Colon (tissue), 2 donors: Measurements from ENCODE around the gene SH3PXD2B.
"Not testable (repeated sequence)": the region's sequence is repeated elsewhere in the genome, so short reads cannot be mapped to it uniquely, and the experiment has no call there.

ENCODE experiments used
- FAIRE-seq: peaks from 2 replicates; lab custom pipeline; 2012; peaks lifted over from hg19 to GRCh38; lab: Jason Lieb, UNC
- donor health status: control.
- donor health status: control.

SH3PXD2B gene

GRCh38 chr5:172294831-172295230 is 159.5 kb downstream of the SH3PXD2B start:
- no peak for FAIRE-seq

GRCh38 chr5:172293745-172294342 is 160.5 kb downstream of the SH3PXD2B start:
- no peak for FAIRE-seq

GRCh38 chr5:172293054-172293744 is 161.1 kb downstream of the SH3PXD2B start:
- FAIRE-seq = no peak

GRCh38 chr5:172291837-172292236 is 162.5 kb downstream of the SH3PXD2B start:
- not testable (repeated sequence) for FAIRE-seq

- FAIRE-seq = no peak
Measured at GRCh38 chr5:172288465-172288864, 165.9 kb downstream of the SH3PXD2B start.

- FAIRE-seq = not testable (repeated sequence)
Measured at GRCh38 chr5:172287140-172287539, 167.2 kb downstream of the SH3PXD2B start.

GRCh38 chr5:172285226-172286143 is 168.8 kb downstream of the SH3PXD2B start:
- no peak for FAIRE-seq

- no peak for FAIRE-seq
Measured at GRCh38 chr5:172284611-172284980, 169.7 kb downstream of the SH3PXD2B start.

GRCh38 chr5:172283862-172284610 is 170.3 kb downstream of the SH3PXD2B start:
- no peak for FAIRE-seq

- FAIRE-seq = no peak
Measured at GRCh38 chr5:172283020-172283861, 171.1 kb downstream of the SH3PXD2B start, which contains the start of gene UBTD2. TSS of gene UBTD2 (minus strand) at chr5:172283764. CDS start at chr5:172283665, 99 bp downstream.

GRCh38 chr5:172282272-172283019 is 171.9 kb downstream of the SH3PXD2B start:
- FAIRE-seq = no peak

GRCh38 chr5:172281346-172281745 is 173.0 kb downstream of the SH3PXD2B start:
- no peak for FAIRE-seq

- FAIRE-seq = no peak
Measured at GRCh38 chr5:172280929-172281328, 173.4 kb downstream of the SH3PXD2B start.

GRCh38 chr5:172280317-172280716 is 174.0 kb downstream of the SH3PXD2B start:
- no peak for FAIRE-seq

GRCh38 chr5:172278356-172278755 is 176.0 kb downstream of the SH3PXD2B start:
- FAIRE-seq = no peak

GRCh38 chr5:172276214-172276613 is 178.1 kb downstream of the SH3PXD2B start:
- no peak for FAIRE-seq
